ENCODE data around the gene ATP5F1C.

ATP5F1C gene

GRCh38 chr10:7853226-7853842 is 65.4 kb downstream of the ATP5F1C start:
- DNase-seq: no peak

- no peak for DNase-seq
These were observed 65.9 kb downstream of the ATP5F1C start for GRCh38 chr10:7853890-7854289.

- DNase-seq: no peak
These were observed 67.2 kb downstream of the ATP5F1C start for GRCh38 chr10:7855205-7855604.

- DNase-seq: no peak
These were observed 68.7 kb downstream of the ATP5F1C start for GRCh38 chr10:7856678-7857077.

- no peak for DNase-seq
These were observed 69.3 kb downstream of the ATP5F1C start for GRCh38 chr10:7857262-7857661.

Measured in DMS79 (cell line).